ENCODE data around the gene IFITM2. TPM values are rescaled to one million over a fixed set of nuclear protein-coding genes. Genes with fewer than 3 reads are reported as not detected.

Gene IFITM2
- total and polyA plus RNA-seq, 2 experiments from 2014 or later = 71.6 to 267 TPM

- no peak overlapping the region for H3K4me3 ChIP-seq
- H3K27me3 ChIP-seq = peaks cover 41% of the 10 kb centered on the region
Measured at GRCh38 chr11:276219-276618, 31.4 kb upstream of the IFITM2 start.

DNA sequence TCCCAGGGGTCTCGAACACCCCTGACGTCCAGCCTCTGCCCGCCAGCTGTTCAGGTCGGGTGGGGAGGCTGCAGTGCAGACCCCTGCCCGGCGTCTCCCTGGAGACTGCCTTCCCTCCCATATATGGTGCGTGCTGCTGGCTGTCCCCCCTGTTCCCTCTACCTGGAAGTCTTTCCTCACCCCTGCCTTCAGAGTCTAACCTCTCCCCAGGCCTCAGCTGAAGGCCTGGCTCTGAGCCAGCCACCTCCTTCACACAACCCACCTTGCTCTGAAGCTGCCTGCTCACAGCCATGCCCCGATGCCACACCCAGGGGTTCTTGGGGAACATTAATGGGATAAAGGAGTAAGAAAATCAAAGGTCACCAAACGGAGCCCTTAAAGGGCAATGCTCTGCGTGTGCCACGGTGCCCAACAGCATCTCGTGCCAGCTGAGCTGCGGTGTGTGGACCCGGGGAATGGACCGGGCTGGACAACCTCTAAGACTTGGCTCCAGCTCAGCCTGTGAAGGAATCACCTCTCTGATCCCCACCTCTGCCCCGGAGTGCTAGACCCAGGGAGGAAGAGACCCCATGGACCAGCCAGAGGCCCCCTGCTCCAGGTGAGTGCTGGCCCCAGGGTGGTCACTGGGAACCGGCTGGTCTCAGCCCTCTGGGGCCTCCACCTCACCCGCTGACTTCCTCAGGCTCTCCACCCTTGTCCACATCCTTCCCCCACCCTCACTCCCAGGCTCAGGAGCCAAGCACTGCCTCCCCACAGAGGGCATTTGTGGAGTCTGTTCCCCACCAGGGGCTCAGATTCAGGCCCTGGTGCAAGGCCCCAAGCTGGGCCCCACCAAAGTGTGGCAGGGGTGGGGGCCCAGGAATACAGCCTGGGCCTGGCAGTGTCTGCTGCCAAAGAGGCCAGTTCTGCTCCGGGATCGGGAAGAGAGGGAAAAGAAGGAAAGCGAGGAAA, 29.3 kb upstream of the IFITM2 start, which contains the start of gene NLRP6:
Gene NLRP6 (plus strand): TSS at position 407 of the 951 bp plus-strand sequence. CDS start 163 bp downstream, at position 570.
- TF ChIP-seq, protein P1, sequence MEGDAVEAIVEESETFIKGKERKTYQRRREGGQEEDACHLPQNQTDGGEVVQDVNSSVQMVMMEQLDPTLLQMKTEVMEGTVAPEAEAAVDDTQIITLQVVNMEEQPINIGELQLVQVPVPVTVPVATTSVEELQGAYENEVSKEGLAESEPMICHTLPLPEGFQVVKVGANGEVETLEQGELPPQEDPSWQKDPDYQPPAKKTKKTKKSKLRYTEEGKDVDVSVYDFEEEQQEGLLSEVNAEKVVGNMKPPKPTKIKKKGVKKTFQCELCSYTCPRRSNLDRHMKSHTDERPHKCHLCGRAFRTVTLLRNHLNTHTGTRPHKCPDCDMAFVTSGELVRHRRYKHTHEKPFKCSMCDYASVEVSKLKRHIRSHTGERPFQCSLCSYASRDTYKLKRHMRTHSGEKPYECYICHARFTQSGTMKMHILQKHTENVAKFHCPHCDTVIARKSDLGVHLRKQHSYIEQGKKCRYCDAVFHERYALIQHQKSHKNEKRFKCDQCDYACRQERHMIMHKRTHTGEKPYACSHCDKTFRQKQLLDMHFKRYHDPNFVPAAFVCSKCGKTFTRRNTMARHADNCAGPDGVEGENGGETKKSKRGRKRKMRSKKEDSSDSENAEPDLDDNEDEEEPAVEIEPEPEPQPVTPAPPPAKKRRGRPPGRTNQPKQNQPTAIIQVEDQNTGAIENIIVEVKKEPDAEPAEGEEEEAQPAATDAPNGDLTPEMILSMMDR (IDR thresholded peaks at IDR 0.05; ENCODE audit: low read depth, low read length) = no peak
- no peak within 1 kb of the TSS for H3K4me3 ChIP-seq
- H3K9me3 ChIP-seq (ENCODE audit: low read depth) = no peaks in the 10 kb centered on the region
- no peaks in the 10 kb centered on the region for H3K36me3 ChIP-seq
- DNase-seq (ENCODE audit: low read depth in 1 of 2, low spot score in 1 of 2) = no peak
- no peaks in the 10 kb centered on the region for H3K4me1 ChIP-seq (ENCODE audit: low read depth)
- peaks cover 59% of the 10 kb centered on the region for H3K27me3 ChIP-seq
- H3K27ac ChIP-seq = no peak within 1 kb of the TSS

More at GRCh38 chr11:276219-276618, 31.4 kb upstream of the IFITM2 start:
- Histone ChIP-seq H3K9me3 (ENCODE audit: low read depth) (no peaks in the 10 kb centered on the region), H3K36me3 (no peaks in the 10 kb centered on the region), H3K4me1 (ENCODE audit: low read depth) (no peaks in the 10 kb centered on the region), H3K27ac (no peak overlapping the region)
- TF ChIP-seq, protein P1 (IDR thresholded peaks at IDR 0.05; ENCODE audit: low read depth, low read length) = no peak
- DNase-seq (ENCODE audit: low read depth in 1 of 2, low spot score in 1 of 2) = no peak

DNA sequence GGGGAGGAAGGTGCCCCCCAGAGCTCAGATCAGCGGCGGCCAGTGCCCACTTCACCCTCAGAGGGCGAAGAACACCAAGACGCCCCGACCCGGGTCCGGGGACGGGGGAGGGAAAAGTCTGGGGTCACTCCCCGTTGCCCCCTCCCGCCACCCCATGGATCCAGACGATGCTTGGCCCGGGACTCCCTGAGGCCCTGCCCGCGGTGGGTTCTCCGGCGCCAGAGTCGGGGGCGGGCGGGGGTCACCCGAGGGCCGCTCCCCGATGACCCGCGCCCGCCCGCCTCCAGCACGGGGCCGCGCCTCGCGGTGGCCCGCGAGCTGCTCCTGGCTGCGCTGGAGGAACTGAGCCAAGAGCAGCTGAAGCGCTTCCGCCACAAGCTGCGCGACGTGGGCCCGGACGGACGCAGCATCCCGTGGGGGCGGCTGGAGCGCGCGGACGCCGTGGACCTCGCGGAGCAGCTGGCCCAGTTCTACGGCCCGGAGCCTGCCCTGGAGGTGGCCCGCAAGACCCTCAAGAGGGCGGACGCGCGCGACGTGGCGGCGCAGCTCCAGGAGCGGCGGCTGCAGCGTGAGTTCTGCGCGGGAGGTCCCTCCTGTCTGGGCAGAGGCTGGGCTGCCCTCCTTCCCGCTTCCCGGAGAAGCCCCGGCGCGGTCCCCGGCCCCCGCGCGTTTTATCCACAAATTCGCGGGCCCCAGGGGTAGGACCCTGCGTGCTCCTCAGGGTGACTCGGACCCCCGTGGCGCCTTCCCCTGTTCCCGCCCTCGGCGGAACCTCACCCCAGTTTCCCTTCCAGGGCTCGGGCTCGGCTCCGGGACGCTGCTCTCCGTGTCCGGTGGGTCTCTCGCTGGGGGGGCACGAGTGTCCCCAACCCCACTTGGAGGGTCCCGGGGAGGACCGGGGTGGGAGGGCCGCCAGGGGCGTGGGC, 28.3 kb upstream of the IFITM2 start:
- no peaks in the 10 kb centered on the region for H3K4me1 ChIP-seq (ENCODE audit: low read depth)
- no peaks in the 10 kb centered on the region for H3K36me3 ChIP-seq
- no peak overlapping the region for H3K4me3 ChIP-seq
- no peak overlapping the region for H3K27ac ChIP-seq
- no peaks in the 10 kb centered on the region for H3K9me3 ChIP-seq (ENCODE audit: low read depth)
- peaks cover 59% of the 10 kb centered on the region for H3K27me3 ChIP-seq
- TF ChIP-seq, protein P1 (IDR thresholded peaks at IDR 0.05; ENCODE audit: low read depth, low read length) = no peak
- no peak for DNase-seq (ENCODE audit: low read depth in 1 of 2, low spot score in 1 of 2)

GRCh38 chr11:279966-280705, 27.5 kb upstream of the IFITM2 start:
- Histone ChIP-seq H3K4me3 (no peak overlapping the region), H3K9me3 (ENCODE audit: low read depth) (no peaks in the 10 kb centered on the region), H3K4me1 (ENCODE audit: low read depth) (no peaks in the 10 kb centered on the region), H3K36me3 (no peaks in the 10 kb centered on the region), H3K27ac (no peak overlapping the region), H3K27me3 (peaks cover 59% of the 10 kb centered on the region)
- TF ChIP-seq, protein P1 (IDR thresholded peaks at IDR 0.05; ENCODE audit: low read depth, low read length) = peak; percentile 4
- DNase-seq (ENCODE audit: low read depth in 1 of 2, low spot score in 1 of 2) = peak; percentile 47 to 64
